Measurements from ENCODE around the gene ZFP28. TPM values are rescaled to one million over a fixed set of nuclear protein-coding genes. Genes with fewer than 3 reads are reported as not detected.

Gene ZFP28
- total RNA-seq, 2 experiments from 2014 or later: 3.1 to 3.8 TPM

GRCh38 chr19:56567274-56568120, 28.7 kb downstream of the ZFP28 start, which contains the start of gene ZNF470:
Gene ZNF470, plus strand, starts transcription at chr19:56567468. Its CDS starts 2,844 bp downstream, at chr19:56570312.
- Mint-ChIP-seq H3K36me3 (ENCODE audit: low read depth) (peaks cover 53% of the 10 kb centered on the region), H3K27me3 (no peaks in the 10 kb centered on the region)
- POLR2A ChIA-PET: interaction anchor here (1.0 to 1.2 kb wide), 2 partner anchors 27 to 163 kb away, joined by 3 read pairs; partner anchors contain the start of genes ZNF583 and ZNF71

GRCh38 chr19:56572589-56572988, 33.8 kb downstream of the ZFP28 start:
- H3K27ac Mint-ChIP-seq: no peak overlapping the region

More at GRCh38 chr19:56567274-56568120, 28.7 kb downstream of the ZFP28 start, which contains the start of gene ZNF470:
- H3K27ac Mint-ChIP-seq: peak within 1 kb of the TSS; percentile 78
- peaks cover 15% of the 10 kb centered on the region for H3K4me1 Mint-ChIP-seq
- CTCF ChIA-PET: no interaction called here
- DNase-seq: peak; percentile 90
- H3K4me3 Mint-ChIP-seq: peak within 1 kb of the TSS; percentile 89
- peaks cover 61% of the 10 kb centered on the region for H3K9me3 Mint-ChIP-seq

GRCh38 chr19:56573914-56574313, 35.2 kb downstream of the ZFP28 start:
- Mint-ChIP-seq H3K27ac (no peak overlapping the region), H3K9me3 (peaks cover 70% of the 10 kb centered on the region), H3K36me3 (ENCODE audit: low read depth) (peaks cover 66% of the 10 kb centered on the region), H3K4me1 (no peaks in the 10 kb centered on the region), H3K4me3 (no peak overlapping the region), H3K27me3 (no peaks in the 10 kb centered on the region)
- POLR2A ChIA-PET: no interaction called here
- DNase-seq: no peak
- CTCF ChIA-PET: no interaction called here

More at GRCh38 chr19:56572589-56572988, 33.8 kb downstream of the ZFP28 start:
- H3K4me1 Mint-ChIP-seq: peaks cover 7% of the 10 kb centered on the region
- ChIA-PET CTCF (no interaction called here), POLR2A (no interaction called here)
- H3K9me3 Mint-ChIP-seq: peaks cover 66% of the 10 kb centered on the region
- no peak for DNase-seq
- H3K4me3 Mint-ChIP-seq: no peak overlapping the region
- peaks cover 71% of the 10 kb centered on the region for H3K36me3 Mint-ChIP-seq (ENCODE audit: low read depth)
- no peaks in the 10 kb centered on the region for H3K27me3 Mint-ChIP-seq

- no peak overlapping the region for H3K27ac Mint-ChIP-seq
- no peaks in the 10 kb centered on the region for H3K27me3 Mint-ChIP-seq
- peaks cover 71% of the 10 kb centered on the region for H3K9me3 Mint-ChIP-seq
- ChIA-PET CTCF (no interaction called here), POLR2A (no interaction called here)
- DNase-seq: no peak
- H3K4me1 Mint-ChIP-seq: no peaks in the 10 kb centered on the region
- no peak overlapping the region for H3K4me3 Mint-ChIP-seq
- H3K36me3 Mint-ChIP-seq (ENCODE audit: low read depth): peaks cover 42% of the 10 kb centered on the region
Measured at GRCh38 chr19:56577719-56578602, 39.2 kb downstream of the ZFP28 start.

GRCh38 chr19:56594446-56594782, 55.7 kb downstream of the ZFP28 start:
- Mint-ChIP-seq H3K4me3 (peak overlapping the region; percentile 97), H3K9me3 (peaks cover 56% of the 10 kb centered on the region)
- POLR2A ChIA-PET: interaction anchor here (1.2 kb wide), 1 partner anchor 27 kb away, joined by 3 read pairs; the partner anchor contains the start of gene ZNF470

GRCh38 chr19:56594783-56595547, 56.2 kb downstream of the ZFP28 start, which contains the start of gene ZNF71:
Gene ZNF71, plus strand, starts transcription at chr19:56595302. Its CDS starts 6,257 bp downstream, at chr19:56601559.
- POLR2A ChIA-PET: interaction anchor here (1.2 kb wide), 1 partner anchor 28 kb away, joined by 3 read pairs; the partner anchor contains the start of gene ZNF470
- Mint-ChIP-seq H3K4me3 (peak within 1 kb of the TSS; percentile 97), H3K27me3 (no peaks in the 10 kb centered on the region), H3K4me1 (peaks cover 18% of the 10 kb centered on the region), H3K36me3 (ENCODE audit: low read depth) (peaks cover 33% of the 10 kb centered on the region), H3K9me3 (peaks cover 56% of the 10 kb centered on the region), H3K27ac (peak within 1 kb of the TSS; percentile 73)
- DNase-seq: peak; percentile 88
- CTCF ChIA-PET: no interaction called here

More at GRCh38 chr19:56594446-56594782, 55.7 kb downstream of the ZFP28 start:
- H3K27me3 Mint-ChIP-seq: no peaks in the 10 kb centered on the region
- H3K27ac Mint-ChIP-seq: no peak overlapping the region
- DNase-seq: no peak
- CTCF ChIA-PET: no interaction called here
- H3K4me1 Mint-ChIP-seq: peaks cover 18% of the 10 kb centered on the region
- H3K36me3 Mint-ChIP-seq (ENCODE audit: low read depth): peaks cover 29% of the 10 kb centered on the region

- H3K9me3 Mint-ChIP-seq: peaks cover 55% of the 10 kb centered on the region
- peak overlapping the region; percentile 97 for H3K4me3 Mint-ChIP-seq
- no peaks in the 10 kb centered on the region for H3K27me3 Mint-ChIP-seq
- ChIA-PET CTCF (no interaction called here), POLR2A (interaction anchor here (1.2 kb wide), 1 partner anchor 29 kb away, joined by 3 read pairs; the partner anchor contains the start of gene ZNF470)
- DNase-seq: no peak
- H3K27ac Mint-ChIP-seq: peak overlapping the region; percentile 73
- H3K4me1 Mint-ChIP-seq: peaks cover 18% of the 10 kb centered on the region
- H3K36me3 Mint-ChIP-seq (ENCODE audit: low read depth): peaks cover 35% of the 10 kb centered on the region
Measured at GRCh38 chr19:56595548-56595899, 56.8 kb downstream of the ZFP28 start.

GRCh38 chr19:56596676-56597075, 57.9 kb downstream of the ZFP28 start:
- H3K4me3 Mint-ChIP-seq: peak overlapping the region; percentile 97
- peaks cover 18% of the 10 kb centered on the region for H3K4me1 Mint-ChIP-seq
- no peaks in the 10 kb centered on the region for H3K27me3 Mint-ChIP-seq
- peaks cover 60% of the 10 kb centered on the region for H3K9me3 Mint-ChIP-seq
- CTCF ChIA-PET: no interaction called here
- no peak for DNase-seq
- H3K36me3 Mint-ChIP-seq (ENCODE audit: low read depth): peaks cover 47% of the 10 kb centered on the region
- POLR2A ChIA-PET: no interaction called here
- H3K27ac Mint-ChIP-seq: no peak overlapping the region

- DNase-seq: no peak
- no peaks in the 10 kb centered on the region for H3K27me3 Mint-ChIP-seq
- peaks cover 57% of the 10 kb centered on the region for H3K9me3 Mint-ChIP-seq
- H3K4me3 Mint-ChIP-seq: no peak overlapping the region
- H3K4me1 Mint-ChIP-seq: peaks cover 18% of the 10 kb centered on the region
- POLR2A ChIA-PET: no interaction called here
- no peak overlapping the region for H3K27ac Mint-ChIP-seq
- peaks cover 55% of the 10 kb centered on the region for H3K36me3 Mint-ChIP-seq (ENCODE audit: low read depth)
- CTCF ChIA-PET: no interaction called here
Measured at GRCh38 chr19:56597696-56598095, 58.9 kb downstream of the ZFP28 start.

- no peak overlapping the region for H3K4me3 Mint-ChIP-seq
Measured at GRCh38 chr19:56601375-56601774, 62.6 kb downstream of the ZFP28 start.

GRCh38 chr19:56603829-56604228, 65.1 kb downstream of the ZFP28 start:
- Mint-ChIP-seq H3K27me3 (no peaks in the 10 kb centered on the region), H3K9me3 (peaks cover 65% of the 10 kb centered on the region), H3K4me3 (no peak overlapping the region), H3K36me3 (ENCODE audit: low read depth) (peaks cover 57% of the 10 kb centered on the region), H3K4me1 (no peaks in the 10 kb centered on the region), H3K27ac (no peak overlapping the region)
- POLR2A ChIA-PET: no interaction called here
- DNase-seq: no peak
- CTCF ChIA-PET: no interaction called here

More at GRCh38 chr19:56601375-56601774, 62.6 kb downstream of the ZFP28 start:
- H3K4me1 Mint-ChIP-seq: peaks cover under 1% of the 10 kb centered on the region
- POLR2A ChIA-PET: no interaction called here
- H3K27me3 Mint-ChIP-seq: no peaks in the 10 kb centered on the region
- DNase-seq: no peak
- CTCF ChIA-PET: no interaction called here
- H3K36me3 Mint-ChIP-seq (ENCODE audit: low read depth): peaks cover 71% of the 10 kb centered on the region
- H3K27ac Mint-ChIP-seq: no peak overlapping the region
- peaks cover 64% of the 10 kb centered on the region for H3K9me3 Mint-ChIP-seq

Measured in activated CD4-positive, alpha-beta memory T cell treated with anti-CD3 and anti-CD28 coated beads, Interleukin-2, amount 10 ng/mL, durations not matched to agents 7 days and 5 days (primary cell).